ENCODE results near the gene SKAP1.
"Not testable (repeated sequence)": the region's sequence is repeated elsewhere in the genome, so short reads cannot be mapped to it uniquely, and the experiment has no call there.

Gene SKAP1

DNA sequence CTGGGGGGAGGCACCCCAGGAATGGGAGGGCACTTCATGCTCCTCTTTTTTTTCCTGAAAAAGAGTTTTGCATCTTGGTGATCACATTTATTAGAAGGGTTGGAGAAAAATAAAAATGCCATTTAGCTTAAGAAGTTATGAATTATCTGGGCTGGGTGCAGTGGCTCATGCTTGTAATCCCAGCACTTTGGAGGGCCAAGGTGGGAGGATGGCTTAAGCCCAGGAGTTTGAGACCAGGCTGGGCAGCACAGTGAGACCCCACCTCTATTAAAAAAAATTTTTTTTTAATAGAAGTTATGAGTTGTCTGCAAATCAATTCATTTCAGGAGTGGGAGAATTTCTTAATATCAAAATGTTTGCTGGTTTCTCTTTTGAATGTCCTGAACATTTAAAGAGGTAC lies 219.0 kb downstream of the SKAP1 start:
- TF ChIP-seq, protein P1, sequence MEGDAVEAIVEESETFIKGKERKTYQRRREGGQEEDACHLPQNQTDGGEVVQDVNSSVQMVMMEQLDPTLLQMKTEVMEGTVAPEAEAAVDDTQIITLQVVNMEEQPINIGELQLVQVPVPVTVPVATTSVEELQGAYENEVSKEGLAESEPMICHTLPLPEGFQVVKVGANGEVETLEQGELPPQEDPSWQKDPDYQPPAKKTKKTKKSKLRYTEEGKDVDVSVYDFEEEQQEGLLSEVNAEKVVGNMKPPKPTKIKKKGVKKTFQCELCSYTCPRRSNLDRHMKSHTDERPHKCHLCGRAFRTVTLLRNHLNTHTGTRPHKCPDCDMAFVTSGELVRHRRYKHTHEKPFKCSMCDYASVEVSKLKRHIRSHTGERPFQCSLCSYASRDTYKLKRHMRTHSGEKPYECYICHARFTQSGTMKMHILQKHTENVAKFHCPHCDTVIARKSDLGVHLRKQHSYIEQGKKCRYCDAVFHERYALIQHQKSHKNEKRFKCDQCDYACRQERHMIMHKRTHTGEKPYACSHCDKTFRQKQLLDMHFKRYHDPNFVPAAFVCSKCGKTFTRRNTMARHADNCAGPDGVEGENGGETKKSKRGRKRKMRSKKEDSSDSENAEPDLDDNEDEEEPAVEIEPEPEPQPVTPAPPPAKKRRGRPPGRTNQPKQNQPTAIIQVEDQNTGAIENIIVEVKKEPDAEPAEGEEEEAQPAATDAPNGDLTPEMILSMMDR (conservative IDR thresholded peaks at IDR 0.05; ENCODE audit: low read length) = no peak
- H3K4me3 ChIP-seq (ENCODE audit: low read length) = no peak overlapping the region
- no peak for DNase-seq (ENCODE audit: low read depth)

GRCh38 chr17:48209973-48210372 lies 220.0 kb downstream of the SKAP1 start:
- TF ChIP-seq, protein P1 (conservative IDR thresholded peaks at IDR 0.05; ENCODE audit: low read length) = no peak
- no peak for DNase-seq (ENCODE audit: low read depth)

DNA sequence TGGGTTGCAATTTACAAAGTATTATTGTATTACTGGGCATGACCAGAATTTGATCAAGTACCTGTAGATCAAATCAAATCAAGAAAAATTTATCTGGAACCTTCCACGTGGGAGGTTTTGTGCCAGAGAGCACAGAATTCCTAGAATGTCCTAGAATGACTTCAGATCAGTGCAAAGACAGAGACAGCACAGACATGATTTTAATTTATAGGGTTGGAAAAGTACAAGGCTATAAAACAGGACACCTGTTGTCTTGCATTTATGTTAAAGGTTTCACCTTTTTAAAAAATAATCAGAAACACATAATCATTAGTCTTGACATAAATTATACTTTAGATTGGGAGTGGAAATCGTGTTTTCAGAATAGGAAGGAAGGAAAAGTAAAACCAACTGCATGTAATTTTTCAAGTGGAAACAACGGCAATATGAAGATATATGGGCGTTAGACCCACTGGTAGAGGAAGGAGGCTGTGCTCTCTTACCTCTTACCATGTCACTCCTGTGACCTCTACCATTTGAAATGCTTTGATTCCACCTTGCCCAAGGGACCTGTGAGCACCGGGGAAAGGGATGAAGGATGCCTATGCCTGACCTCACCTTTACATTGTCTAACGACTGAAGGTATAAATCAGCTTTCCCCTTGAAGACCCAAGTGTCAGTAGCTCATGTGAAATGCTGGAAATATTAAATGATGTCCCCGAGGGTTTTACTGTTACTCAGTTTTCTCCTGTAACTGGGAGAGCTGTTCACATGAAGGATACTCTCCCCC lies 222.1 kb downstream of the SKAP1 start:
- no peak overlapping the region for H3K4me3 ChIP-seq (ENCODE audit: low read length)
- TF ChIP-seq, protein P1 (conservative IDR thresholded peaks at IDR 0.05; ENCODE audit: low read length) = no peak
- no peak for DNase-seq (ENCODE audit: low read depth)

More at GRCh38 chr17:48209973-48210372, 220.0 kb downstream of the SKAP1 start:
- no peak overlapping the region for H3K4me3 ChIP-seq (ENCODE audit: low read length)

GRCh38 chr17:48207036-48207435 lies 223.0 kb downstream of the SKAP1 start:
- DNase-seq (ENCODE audit: low read depth) = peak; percentile 55

GRCh38 chr17:48202959-48203358 lies 227.1 kb downstream of the SKAP1 start:
- no peak for DNase-seq (ENCODE audit: low read depth)

More at GRCh38 chr17:48207036-48207435, 223.0 kb downstream of the SKAP1 start:
- not testable (repeated sequence) for H3K4me3 ChIP-seq (ENCODE audit: low read length)

GRCh38 chr17:48198950-48199541 lies 231.0 kb downstream of the SKAP1 start:
- TF ChIP-seq, protein P1 (conservative IDR thresholded peaks at IDR 0.05; ENCODE audit: low read length) = no peak
- H3K4me3 ChIP-seq (ENCODE audit: low read length) = no peak overlapping the region
- DNase-seq (ENCODE audit: low read depth) = no peak

More at GRCh38 chr17:48202959-48203358, 227.1 kb downstream of the SKAP1 start:
- TF ChIP-seq, protein P1 (conservative IDR thresholded peaks at IDR 0.05; ENCODE audit: low read length) = no peak
- no peak overlapping the region for H3K4me3 ChIP-seq (ENCODE audit: low read length)

- DNase-seq (ENCODE audit: low read depth) = no peak
- H3K4me3 ChIP-seq (ENCODE audit: low read length) = no peak overlapping the region
- TF ChIP-seq, protein P1 (conservative IDR thresholded peaks at IDR 0.05; ENCODE audit: low read length) = no peak
Measured at GRCh38 chr17:48195910-48196309, 234.1 kb downstream of the SKAP1 start.
